Skin of body (tissue), 2 donors: ENCODE data around the gene PAK5. TPM values are rescaled to one million over a fixed set of nuclear protein-coding genes. Genes with fewer than 3 reads are reported as not detected.
"Not testable (repeated sequence)": the region's sequence is repeated elsewhere in the genome, so short reads cannot be mapped to it uniquely, and the experiment has no call there.

Source experiments
- DNase-seq: peaks from one replicate; lab custom pipeline; 2025; lab: John Stamatoyannopoulos, UW
- total RNA-seq: library from RNA; depleted of rRNA; stranded (reverse); fragments of >200 nt; gene quantifications from one replicate; pipeline ENCODE4 v1.2.3, GENCODE V29; 2014

The PAK5 gene
- total RNA-seq, 1 donor from 2014 or later, result 0.30 TPM

GRCh38 chr20:9686455-9686854 lies 152.4 kb downstream of the PAK5 start:
- no peak for DNase-seq

- DNase-seq, result no peak
Measured at GRCh38 chr20:9686001-9686400, 152.9 kb downstream of the PAK5 start.

GRCh38 chr20:9685011-9685410 lies 153.9 kb downstream of the PAK5 start:
- DNase-seq, result no peak

- no peak for DNase-seq
Measured at GRCh38 chr20:9677100-9677623, 161.7 kb downstream of the PAK5 start.

GRCh38 chr20:9672981-9673380 lies 165.9 kb downstream of the PAK5 start:
- no peak for DNase-seq

GRCh38 chr20:9672027-9672426 lies 166.8 kb downstream of the PAK5 start:
- DNase-seq, result no peak

- no peak for DNase-seq
Measured at GRCh38 chr20:9668381-9668780, 170.5 kb downstream of the PAK5 start.

- no peak for DNase-seq
Measured at GRCh38 chr20:9663423-9663822, 175.5 kb downstream of the PAK5 start.

GRCh38 chr20:9660236-9660868 lies 178.5 kb downstream of the PAK5 start:
- DNase-seq, result no peak

GRCh38 chr20:9647741-9648140 lies 191.1 kb downstream of the PAK5 start:
- DNase-seq, result no peak

GRCh38 chr20:9646375-9646774 lies 192.5 kb downstream of the PAK5 start:
- no peak for DNase-seq

GRCh38 chr20:9642882-9643281 lies 196.0 kb downstream of the PAK5 start:
- DNase-seq, result no peak

- not testable (repeated sequence) for DNase-seq
Measured at GRCh38 chr20:9641499-9642000, 197.3 kb downstream of the PAK5 start.

- DNase-seq, result no peak
Measured at GRCh38 chr20:9637889-9638288, 201.0 kb downstream of the PAK5 start.

GRCh38 chr20:9635750-9636149 lies 203.1 kb downstream of the PAK5 start:
- no peak for DNase-seq

GRCh38 chr20:9634327-9634726 lies 204.5 kb downstream of the PAK5 start:
- no peak for DNase-seq

GRCh38 chr20:9632991-9633390 lies 205.9 kb downstream of the PAK5 start:
- no peak for DNase-seq

GRCh38 chr20:9632265-9632664 lies 206.6 kb downstream of the PAK5 start:
- no peak for DNase-seq

GRCh38 chr20:9630554-9630953 lies 208.3 kb downstream of the PAK5 start:
- no peak for DNase-seq

- DNase-seq, result no peak
Measured at GRCh38 chr20:9629831-9630230, 209.0 kb downstream of the PAK5 start.

- DNase-seq, result no peak
Measured at GRCh38 chr20:9628589-9628988, 210.3 kb downstream of the PAK5 start.

GRCh38 chr20:9628141-9628540 lies 210.7 kb downstream of the PAK5 start:
- no peak for DNase-seq

- DNase-seq, result no peak
Measured at GRCh38 chr20:9627219-9627618, 211.7 kb downstream of the PAK5 start.
